Activated T-helper 1 cell treated with Interleukin-2 at 50 U/mL for 16 hours (primary cell): Measurements from ENCODE around the gene SH3BP2.

Experiments
- DNase-seq: peaks from one replicate; pipeline ENCODE4 v3.0.0-alpha.2; 2020; ENCODE audit warnings: low read depth

The SH3BP2 gene

DNA sequence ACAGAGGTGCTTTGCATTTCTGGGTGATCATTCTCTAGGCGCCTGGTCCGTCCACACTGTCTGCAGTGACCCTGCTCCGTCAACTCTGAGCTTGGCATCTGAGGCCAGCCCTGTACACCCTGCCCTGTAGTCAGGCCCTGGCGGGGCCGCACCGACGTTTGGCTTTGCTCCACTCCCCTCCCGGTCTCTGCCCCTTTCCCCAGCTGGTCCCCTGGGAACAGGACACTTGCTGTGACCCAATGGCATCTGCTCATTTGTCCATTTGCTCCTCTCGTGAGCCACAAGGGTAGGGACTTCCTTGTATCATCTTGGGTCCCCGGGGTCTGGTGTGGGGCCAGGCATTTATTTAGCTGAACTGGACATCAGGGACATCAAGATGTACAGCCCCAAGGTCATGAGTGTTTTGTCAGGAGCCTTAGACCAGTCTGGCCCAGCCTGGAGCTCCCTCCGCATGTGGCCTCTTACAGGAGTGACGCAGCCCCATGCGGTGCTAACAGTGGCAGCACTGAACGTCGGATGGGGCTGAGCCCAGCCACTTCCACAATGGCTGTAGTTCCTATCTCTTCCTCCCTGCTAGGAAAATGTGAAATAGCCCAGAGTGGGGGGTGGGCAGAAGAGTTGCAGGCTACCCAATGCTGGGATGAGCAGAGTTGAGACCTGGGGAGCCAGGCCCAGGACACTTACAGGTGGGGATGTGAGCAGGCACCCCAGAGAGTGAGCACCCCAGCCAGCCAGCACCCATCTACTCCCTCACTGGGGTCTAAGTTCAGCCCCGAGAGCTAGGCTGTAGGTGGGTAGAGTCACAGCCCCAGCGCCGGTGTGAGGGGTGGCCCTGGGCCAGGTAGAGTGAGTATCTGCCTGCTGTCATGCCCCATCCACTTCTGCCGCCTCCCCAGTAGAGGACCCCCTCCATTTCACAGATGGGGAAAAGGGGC lies 2.0 kb upstream of the SH3BP2 start:
- no peak for DNase-seq

GRCh38 chr4:2791518-2792395 lies 1.1 kb upstream of the SH3BP2 start:
- no peak for DNase-seq

DNA sequence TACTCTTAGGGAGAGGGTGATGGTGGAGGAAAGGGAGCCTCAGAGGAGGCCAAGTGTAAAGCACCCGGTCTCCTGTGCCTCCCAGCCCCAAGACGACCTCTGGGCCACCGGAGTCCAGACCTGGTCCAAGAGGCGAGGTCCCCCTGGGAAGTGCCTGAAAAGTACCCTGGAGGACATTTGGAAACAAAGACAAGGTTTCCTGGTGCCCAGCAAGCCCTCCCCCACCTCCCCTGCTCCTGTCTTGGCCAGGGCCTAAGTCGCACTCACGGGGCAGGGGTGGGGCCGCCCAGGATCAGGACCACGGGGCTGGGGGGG lies 532 bp upstream of the SH3BP2 start:
- DNase-seq, result no peak

- DNase-seq, result no peak
These were observed 951 bp downstream of the SH3BP2 start for GRCh38 chr4:2793586-2794485.

DNA sequence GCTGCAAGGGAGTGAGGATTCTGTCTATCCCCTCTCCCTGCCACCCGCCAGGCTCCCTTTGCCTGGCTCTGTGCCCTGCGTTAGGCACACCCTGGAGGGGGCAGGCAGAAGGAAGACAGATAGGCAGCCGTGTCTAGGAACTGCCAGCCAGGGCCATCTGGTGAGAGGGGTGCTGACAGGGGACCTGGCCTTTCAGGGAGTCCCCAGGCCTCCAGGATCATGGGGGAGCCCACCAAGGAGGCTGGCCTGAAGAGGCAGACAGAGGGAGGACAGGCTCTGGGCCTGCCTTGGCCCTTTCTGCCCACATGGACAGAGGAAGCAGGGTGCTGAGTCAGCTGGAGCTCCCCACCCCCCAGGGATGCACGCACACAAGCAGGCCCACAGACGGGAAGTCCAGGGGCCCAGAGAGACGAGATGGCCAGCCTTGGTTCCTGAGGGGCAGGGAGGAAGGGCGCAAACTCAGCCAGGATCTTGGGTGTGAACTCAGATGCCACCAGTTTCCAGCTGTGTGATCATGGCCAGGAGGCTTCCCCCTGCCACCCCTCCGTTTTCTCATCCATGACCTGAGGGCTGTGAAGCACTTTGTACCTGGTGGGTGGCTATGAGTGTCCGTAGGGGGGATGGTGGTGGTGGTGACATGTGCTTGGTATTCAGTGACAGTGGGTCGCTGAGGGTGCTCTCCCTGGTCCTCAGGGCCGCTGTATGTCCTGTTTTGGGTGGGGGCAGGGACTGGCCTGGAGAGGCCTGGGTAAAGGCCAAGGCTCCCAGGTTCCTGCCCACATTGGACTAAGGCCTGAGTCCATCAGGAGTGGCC lies 1.8 kb downstream of the SH3BP2 start:
- DNase-seq, result no peak

- no peak for DNase-seq
These were observed 2.5 kb downstream of the SH3BP2 start for GRCh38 chr4:2795300-2795892.

- DNase-seq, result no peak
These were observed 3.3 kb downstream of the SH3BP2 start for GRCh38 chr4:2795893-2796848.

DNA sequence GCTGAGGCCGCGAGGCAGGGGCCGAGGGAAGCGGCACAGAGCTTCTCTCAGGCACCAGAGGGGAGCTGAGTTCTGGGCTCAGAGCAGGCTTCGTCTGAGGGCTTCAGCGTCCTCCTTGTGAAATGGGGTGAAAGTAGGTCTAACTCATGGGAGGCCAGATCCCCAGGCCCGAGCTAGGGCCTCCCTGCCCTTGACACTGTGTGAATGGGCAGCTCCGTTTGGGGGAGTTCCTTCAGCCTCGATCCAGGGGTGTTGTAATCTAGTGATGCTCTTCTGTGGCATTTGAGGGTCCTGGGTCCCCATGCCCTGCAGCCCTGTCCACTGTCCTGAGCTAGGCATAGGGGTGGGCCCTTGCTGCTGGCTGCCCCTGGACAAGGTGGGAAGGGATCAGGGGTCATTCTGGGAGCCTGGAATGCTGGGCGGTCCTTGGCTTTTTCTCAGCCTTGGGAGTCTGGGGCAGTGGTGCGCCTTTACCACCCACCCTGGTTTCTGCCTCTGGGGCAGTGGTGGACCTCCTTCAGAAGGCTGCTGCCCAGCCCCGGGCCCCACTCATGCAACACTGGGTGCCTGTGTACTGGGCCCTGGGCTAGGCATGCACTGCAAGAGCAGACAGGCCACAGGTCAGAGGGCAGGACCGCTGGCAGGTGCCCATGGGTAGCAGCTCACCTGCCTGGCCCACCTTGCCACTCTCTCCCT lies 4.1 kb downstream of the SH3BP2 start:
- no peak for DNase-seq

DNA sequence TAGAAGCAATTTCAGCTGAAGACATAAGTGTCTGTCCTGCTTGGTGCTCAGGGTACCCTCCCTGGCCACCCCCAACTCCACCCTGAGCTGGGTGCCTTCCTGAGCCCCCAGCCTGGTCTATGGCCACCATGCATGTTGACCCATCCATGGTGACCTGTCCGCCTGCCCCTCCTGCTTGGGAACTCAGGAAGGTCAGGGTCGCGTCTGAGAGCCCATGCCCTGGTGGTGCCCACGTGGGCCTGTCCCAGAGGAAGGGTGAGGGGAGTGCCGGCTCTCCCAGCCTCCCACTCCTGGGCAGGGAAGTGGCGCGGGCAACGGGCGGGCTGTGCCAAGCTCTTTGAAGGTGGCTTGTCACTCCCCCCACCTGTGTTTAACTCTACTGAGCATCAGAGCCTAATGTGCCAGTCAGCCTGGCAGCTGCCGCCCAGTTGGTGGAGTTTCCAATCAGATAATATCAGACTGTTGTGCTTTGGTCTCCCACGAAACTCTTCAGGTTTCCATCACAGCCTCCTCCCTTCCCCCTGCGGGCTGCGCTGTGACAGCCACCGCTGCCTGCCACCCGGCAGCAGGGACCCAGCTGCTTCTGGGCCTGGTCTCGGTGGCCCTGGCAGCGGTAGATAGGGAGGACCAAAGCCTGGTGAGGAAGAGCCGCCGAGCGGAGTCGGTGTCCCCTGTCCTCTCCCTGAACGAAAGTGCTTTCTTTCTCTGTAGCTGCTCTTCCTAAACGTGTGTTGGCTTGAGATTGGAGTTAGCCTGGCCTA lies 4.8 kb downstream of the SH3BP2 start:
- DNase-seq, result no peak

- DNase-seq, result no peak
These were observed 5.7 kb downstream of the SH3BP2 start for GRCh38 chr4:2798399-2799223.

DNA sequence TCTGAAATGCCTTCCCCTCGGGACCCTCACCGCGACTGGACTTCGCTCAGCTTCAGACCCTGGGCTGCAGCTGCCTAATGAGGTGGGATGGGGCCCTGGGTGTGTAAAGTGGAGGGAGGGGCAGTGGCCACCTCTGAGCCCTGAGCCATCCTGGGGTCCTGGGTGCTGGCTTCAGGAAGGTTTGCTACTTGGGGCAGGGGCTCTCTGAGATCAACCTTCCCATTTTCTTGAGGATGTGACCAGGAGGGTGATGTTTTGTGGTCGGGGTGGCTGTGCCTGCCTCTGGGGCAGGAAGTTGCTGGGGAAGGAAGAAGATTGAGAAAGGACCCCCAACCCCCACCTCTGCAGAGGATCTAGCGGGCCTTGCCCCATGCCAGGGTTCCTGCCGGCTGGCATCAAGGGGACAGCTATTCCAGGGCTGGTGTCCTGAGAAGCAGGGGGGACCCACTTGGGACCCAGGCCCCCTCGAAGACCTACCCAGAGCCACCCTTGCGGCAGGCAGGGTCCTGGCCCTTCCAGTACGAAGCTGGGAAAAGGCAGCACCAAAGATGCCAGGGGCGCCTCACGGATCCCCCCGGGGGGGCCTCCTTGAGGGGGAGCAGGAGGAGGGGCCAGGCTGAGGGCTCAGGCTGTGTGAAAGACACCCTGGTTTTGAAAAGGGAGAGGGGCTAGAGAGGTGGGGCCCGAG lies 6.5 kb downstream of the SH3BP2 start:
- DNase-seq, result no peak

- DNase-seq, result no peak
These were observed 7.2 kb downstream of the SH3BP2 start for GRCh38 chr4:2799971-2800690.

DNA sequence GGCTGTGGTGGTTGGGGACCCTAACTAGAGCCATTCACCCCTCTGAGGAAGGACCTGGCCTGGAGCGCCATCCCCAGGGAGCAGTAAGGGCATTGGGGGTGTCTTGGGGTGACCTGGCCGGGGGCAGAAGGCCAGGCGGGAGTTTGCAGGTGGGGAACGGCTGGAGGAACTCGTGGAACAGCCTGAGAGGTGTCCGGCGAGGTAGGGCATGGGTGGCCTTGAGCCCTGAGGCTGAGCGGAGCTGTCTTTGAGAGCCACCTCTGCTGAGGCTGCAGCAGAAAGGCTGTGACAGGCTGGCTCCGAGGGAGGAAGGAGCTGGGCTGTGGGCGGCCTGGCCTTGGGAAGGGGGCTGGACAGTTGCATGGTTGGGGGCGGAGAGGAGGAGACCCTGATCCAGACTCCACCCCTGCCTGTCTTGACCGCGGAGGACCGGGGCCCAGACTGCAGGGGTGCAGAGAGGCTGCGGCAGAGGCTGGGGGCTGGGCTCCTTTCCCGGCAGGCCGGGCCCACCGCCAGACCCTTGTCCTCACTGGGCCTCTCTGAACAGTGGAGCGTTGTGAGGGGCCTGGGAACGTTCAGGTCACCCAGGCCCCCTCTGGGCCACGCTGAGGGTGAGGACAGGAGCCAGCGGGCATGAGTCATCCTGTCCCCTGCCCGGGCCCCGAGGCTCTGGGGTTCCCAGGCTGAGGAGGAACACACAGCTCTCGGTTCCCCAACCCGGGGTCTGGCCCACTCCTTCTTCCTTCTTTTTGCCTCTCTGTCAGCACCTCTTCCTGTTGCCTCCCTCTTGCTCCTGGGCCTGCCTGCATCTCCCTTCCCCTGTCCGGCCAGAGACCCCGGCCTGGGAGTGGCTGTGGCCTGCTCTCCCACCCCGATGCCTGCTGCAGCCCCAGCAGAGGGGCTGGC lies 8.1 kb downstream of the SH3BP2 start:
- no peak for DNase-seq

DNA sequence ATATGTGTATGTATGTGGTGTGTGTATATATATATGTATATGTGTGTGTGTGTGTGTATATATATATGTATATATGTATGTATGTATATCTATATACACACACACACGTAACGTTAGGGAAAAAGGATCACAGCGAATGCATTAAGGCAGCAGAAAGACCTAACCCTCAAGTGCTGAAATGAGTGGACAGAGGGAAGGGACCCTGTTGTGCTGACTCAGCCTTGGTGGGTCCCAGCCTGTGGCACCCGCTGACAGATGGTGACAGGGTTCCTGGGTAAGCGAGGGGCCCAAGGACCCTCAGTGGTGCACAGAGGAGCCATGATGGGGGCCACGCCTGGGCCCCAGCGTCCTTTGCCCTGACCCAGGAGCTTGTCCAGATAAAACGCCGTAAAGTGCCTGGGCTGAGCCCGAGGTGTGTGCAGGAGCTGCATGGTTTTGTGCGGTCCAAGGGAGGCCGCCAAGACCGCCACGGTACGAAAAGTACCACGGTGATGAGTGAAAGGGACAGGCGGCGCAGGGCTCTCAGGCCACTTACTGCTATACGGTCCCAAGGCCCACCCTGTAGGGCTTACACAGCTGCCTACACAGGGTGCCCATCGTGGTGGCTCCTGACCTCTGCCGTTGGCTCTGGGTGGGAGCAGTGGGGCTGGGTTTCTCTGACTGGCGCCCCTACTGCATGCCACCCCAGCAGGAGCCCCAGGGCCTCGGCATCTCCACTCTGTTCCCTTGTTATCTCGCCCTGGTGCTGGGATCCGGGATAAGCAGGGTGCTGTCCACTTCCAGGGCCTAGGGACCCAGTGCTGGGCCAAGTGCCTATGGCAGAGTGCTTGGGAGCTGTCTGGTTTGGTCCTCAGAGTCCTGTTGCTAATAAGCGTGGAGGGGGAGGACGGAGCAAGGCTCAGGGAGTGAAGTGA lies 10.0 kb downstream of the SH3BP2 start:
- no peak for DNase-seq
